HG02588 (cell line): ENCODE results near the gene DDX25.
"Not testable (repeated sequence)": the region's sequence is repeated elsewhere in the genome, so short reads cannot be mapped to it uniquely, and the experiment has no call there.

Source experiments
- ATAC-seq: cut with Tn5 transposase; IDR thresholded peaks from one replicate; pipeline ENCODE4 v1.9.1; 2021; ENCODE audit warnings: mild to moderate bottlenecking, moderate library complexity; ENCODE audit not compliant: unreplicated experiment

DDX25 gene

DNA sequence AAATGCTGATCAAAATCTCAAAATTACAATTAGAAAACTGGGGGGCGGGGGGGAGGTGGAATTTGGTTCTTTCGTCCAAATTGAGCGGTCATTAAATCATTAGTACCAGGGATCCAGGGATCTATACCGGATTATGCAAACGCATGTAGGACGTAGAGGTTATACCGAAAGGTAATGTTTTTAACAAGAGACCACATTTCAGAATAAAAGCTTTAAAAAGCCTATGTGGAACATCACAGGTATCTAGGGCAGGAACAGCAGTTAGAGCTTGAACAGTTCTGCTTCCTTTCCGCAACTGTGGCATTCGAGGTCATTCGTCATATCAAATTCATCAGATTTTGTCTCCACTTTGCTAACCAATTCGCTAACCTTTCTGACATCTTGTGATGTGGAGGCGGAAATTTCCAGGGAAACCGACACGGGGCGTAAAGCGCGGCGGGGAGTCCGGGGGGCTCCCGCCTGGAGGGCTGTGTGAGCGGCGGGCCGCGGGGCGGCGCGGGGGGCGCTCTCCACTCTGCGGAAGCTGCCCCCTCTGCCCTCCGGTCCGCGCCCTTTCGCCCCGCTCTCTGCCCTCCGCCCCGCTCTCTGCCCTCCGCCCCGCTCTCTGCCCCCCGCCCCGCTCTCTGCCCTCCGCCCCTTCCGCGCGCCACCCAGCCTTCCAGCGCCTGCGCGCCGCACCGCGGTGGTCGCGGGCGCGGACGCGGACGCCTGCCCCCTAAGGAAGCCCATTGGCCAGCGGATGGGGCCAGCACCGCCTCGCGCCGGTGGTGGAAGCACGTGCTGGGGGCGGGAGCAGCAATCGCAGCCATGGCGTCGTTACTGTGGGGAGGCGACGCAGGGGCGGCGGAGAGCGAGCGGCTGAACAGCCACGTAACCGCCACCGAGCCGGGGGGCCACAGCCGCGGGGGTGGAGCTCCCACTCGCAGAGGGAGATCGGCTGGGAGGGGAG, at the start of gene DDX25:
Gene DDX25, plus strand, starts transcription at position 798 of the 949 bp plus-strand sequence. Its CDS starts 10 bp downstream, at position 808.
- no peak for ATAC-seq

- ATAC-seq, result not testable (repeated sequence)
These were observed 46.6 kb upstream of the DDX25 start for GRCh38 chr11:125857670-125858069.

- not testable (repeated sequence) for ATAC-seq
These were observed 41.5 kb upstream of the DDX25 start for GRCh38 chr11:125862786-125863185.

DNA sequence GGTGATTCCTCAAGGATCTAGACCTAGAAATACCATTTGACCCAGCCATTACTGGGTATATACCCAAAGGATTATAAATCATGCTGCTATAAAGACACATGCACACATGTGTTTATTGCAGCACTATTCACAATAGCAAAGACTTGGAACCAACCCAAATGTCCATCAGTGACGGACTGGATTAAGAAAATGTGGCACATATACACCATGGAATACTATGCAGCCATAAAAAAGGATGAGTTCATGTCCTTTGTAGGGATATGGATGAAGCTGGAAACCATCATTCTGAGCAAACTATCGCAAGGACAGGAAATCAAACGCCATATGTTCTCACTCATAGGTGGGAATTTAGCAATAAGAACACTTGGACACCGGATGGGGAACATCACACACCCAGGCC, 39.0 kb upstream of the DDX25 start:
- ATAC-seq, result not testable (repeated sequence)

- ATAC-seq, result no peak
These were observed 34.8 kb upstream of the DDX25 start for GRCh38 chr11:125869521-125869920.

DNA sequence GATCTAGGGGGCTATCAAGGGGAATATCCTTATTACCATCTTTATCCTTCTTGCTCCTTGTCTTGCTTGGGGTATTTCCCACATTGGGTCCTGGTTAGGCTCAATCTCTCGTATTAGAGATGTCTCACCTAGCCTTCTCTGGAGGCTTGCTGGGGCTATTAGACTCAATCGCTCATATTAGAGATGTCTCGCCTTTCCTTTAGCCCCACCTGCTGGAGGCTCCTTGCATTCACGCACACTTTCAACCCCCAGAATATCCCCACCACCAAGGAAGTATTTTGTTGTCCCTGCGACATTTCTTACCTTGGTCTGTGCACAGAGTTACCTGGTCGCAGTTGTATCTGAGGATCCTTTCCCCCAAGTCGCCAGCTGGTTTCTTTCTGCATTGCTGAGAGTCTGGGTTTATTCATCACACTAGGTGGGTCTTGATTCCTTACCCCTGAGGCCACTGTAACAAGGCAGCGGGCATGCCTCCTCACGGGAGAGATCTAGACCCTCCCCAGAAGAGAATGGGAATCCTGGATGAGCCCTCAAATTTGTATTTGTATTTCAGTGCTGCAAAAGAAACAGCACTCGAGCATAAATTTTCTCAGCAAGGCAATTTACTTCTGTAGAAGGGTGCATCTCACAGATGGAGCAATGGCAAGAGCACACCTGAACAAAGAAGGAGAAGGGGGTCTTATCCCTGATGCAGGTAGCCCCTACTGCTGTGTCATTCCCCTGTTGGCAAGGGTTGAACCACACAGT, 32.7 kb upstream of the DDX25 start:
- no peak for ATAC-seq

- ATAC-seq, result no peak
These were observed 32.2 kb upstream of the DDX25 start for GRCh38 chr11:125872138-125872491.

DNA sequence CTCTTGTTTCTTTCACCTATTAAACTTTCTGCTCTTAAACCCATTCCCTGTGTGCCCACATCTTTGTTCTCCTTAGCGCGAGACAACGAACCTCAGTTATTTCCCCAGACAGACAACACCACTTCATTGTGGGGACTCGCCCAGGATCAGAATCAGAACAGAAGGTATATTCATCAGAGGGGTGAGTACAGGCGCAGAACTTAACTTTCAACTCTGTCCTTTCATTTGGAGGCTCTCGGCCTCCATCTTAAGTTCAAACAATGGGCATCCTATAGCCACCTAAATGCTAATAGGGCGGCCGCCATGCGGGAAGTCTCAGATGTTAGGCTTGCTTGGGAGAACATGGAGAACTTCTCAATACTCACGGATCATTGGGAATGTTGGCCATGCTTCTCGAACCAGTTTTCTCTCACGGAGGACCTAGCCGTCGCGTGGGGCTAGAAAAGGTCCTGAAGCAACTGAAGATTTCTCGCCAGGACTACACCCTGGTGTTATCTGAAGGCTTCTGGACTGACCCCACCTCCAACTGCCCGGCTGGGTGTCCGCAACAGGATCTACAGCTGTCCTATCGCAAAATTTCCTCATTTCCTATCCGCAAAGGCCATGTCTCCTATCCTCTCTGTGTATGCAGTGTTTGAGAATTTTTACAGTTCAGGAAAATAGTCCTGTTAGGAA, 30.3 kb upstream of the DDX25 start:
- no peak for ATAC-seq

DNA sequence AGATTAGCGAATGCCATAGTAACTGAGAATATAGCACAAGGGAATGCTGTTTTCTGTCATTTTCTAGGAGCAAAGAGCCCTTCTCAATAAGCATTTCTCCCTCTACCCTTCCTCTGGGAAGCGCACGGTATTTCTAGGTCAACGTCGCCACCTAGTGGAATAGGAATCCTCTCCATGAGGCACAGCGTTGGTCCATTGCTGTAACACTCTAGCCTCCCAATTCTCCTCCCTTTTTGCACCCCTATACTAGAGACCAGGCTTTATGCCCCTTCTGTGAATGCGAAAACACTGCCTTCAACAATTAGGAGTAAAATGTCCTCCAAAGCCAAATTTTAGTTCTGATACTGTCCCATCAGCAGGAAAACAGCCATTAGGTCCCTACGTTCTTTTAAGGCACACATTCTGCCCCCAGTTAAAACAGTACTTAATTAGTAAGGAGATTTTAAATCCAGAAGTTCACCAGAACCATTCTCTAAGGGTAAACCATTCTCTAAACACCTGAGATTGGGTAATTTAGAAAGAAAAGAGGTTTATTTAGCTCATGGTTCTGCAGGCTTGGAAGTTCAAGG, 29.7 kb upstream of the DDX25 start:
- peak; percentile 68 for ATAC-seq

DNA sequence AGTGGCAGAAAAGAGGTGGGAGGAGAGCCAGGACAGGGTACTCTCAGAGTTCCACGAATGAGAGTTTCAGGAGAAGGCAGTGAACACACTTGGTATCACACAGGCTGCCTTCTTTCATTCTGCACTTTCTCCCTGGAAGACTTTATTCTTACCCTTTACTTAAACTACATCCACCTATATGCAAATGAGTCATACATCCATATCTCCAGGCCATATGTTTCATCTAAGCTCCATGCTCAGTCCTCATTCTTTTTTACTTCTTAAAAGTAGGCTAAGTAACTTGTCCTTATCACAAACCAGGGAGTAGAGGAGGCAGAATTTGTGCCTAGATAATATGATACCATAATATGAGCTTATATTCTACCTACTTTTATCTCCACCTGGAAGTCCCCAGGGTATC, 23.0 kb upstream of the DDX25 start:
- no peak for ATAC-seq

GRCh38 chr11:125883375-125883774, 20.9 kb upstream of the DDX25 start:
- ATAC-seq, result no peak

DNA sequence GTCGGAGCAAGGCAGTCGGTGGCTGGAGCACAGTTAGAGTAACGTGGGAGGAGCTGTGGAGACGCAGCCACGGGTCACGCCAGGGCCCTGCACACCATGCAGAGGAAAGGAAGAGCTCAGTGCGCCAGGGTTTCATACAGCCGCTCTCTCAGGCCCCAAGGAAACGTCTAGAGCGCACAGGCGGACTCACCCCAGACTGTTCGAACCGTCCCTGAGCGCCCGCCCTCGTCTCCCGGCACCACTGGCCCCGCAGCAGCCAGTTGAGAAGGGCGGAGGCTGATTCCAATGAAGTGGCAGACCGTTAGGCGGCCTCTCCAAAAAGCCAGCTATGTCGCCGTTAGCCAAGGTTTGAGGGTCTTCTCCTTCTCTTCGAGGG, 17.3 kb upstream of the DDX25 start:
- ATAC-seq, result peak; percentile 6

DNA sequence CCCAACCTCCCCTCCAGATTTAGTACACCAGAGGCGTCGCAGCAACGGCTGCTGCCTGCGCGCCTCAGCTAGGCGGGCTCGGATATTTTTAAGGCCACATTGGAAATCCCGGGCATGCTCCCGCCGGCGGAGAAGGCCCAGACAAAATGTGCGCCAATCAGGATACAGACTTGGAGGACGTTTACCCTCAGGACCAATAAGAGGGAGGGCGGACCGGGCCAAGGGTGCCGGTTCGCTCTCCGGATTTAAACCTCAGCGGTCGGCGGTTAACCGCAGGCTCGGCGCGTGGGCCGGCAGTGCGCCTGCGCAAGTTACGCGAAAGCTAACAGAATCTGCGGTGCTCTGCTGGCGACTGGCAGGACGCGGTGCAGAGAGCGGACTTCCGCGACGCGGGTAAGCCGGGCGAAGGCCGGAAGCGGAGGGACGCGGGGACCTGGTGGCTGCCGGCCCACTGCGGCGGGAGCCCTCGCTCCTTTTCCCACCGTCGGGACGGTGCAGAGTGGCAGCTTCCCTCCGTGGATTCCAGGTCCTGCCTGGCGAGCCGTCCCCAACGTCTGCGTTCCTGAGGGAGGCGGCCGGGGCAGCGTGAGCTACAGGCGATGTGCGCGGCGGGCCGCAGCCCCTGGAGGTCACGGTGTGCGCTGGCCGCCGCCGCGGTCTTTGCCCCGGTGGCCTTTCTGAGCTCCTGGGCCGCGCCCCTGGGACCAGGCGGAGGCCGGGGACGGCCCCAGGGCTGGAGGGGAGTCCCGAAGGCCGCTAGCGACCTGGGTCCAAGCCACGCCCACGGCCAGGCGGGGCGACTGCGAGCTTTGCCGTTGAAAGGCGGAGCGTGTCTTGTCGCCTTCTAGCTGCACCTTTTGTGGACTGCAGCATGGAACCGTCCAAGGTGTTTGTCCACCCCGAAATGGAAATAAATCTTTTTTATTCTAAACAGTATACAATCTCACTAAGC, 16.7 kb upstream of the DDX25 start, which contains the start of gene HYLS1:
Gene HYLS1, plus strand, starts transcription at position 296 of the 952 bp plus-strand sequence. CDS start 11,701 bp downstream, outside the sequence.
- peak; percentile 88 for ATAC-seq

GRCh38 chr11:125890447-125891100, 13.7 kb upstream of the DDX25 start:
- ATAC-seq, result no peak

- no peak for ATAC-seq
These were observed 12.2 kb upstream of the DDX25 start for GRCh38 chr11:125892071-125892470.

DNA sequence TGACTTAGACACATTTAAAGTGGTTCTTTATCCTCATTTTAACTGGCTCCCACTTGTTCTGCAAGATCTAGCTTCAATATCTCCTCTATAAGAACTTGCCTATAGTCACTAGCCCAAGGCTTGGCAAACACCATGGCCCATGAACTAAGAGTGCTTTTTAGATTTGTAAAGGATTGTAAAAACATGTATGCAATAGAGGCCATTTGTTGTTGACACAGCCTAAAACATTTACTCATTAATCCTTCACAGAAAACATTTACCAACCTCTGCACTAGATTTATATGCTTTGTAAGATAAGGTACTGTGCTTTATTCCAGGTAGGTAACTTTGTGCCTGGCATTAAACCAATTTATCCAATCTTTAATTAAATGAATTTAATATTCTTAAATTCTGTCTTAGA, 11.3 kb upstream of the DDX25 start:
- no peak for ATAC-seq

GRCh38 chr11:125901872-125902271, 2.4 kb upstream of the DDX25 start:
- no peak for ATAC-seq

GRCh38 chr11:125902277-125902926, 1.9 kb upstream of the DDX25 start:
- no peak for ATAC-seq
